ENCODE data around the gene RSAD1.
A peak's percentile ranks its signal among the peaks of the same experiment; 100 is the strongest.
"Not testable (repeated sequence)": the region's sequence is repeated elsewhere in the genome, so short reads cannot be mapped to it uniquely, and the experiment has no call there.

Gene RSAD1

GRCh38 chr17:50472286-50472685 is 6.4 kb upstream of the RSAD1 start:
- DNase-seq (ENCODE audit: low read depth in 4 of 4, low spot score in 1 of 4) = no peak

GRCh38 chr17:50472761-50473161 is 5.9 kb upstream of the RSAD1 start:
- DNase-seq (ENCODE audit: low read depth in 4 of 4, low spot score in 1 of 4) = not testable (repeated sequence)

GRCh38 chr17:50473901-50474300 is 4.8 kb upstream of the RSAD1 start:
- DNase-seq (ENCODE audit: low read depth in 4 of 4, low spot score in 1 of 4) = no peak

- no peak for DNase-seq (ENCODE audit: low read depth in 4 of 4, low spot score in 1 of 4)
Observed at GRCh38 chr17:50474523-50474922, 4.1 kb upstream of the RSAD1 start.

GRCh38 chr17:50475362-50475761 is 3.3 kb upstream of the RSAD1 start:
- DNase-seq (ENCODE audit: low read depth in 4 of 4, low spot score in 1 of 4) = no peak

GRCh38 chr17:50475775-50476544 is 2.7 kb upstream of the RSAD1 start:
- not testable (repeated sequence) for DNase-seq (ENCODE audit: low read depth in 4 of 4, low spot score in 1 of 4)

- DNase-seq (ENCODE audit: low read depth in 4 of 4, low spot score in 1 of 4) = no peak
Observed at GRCh38 chr17:50476545-50477315, 1.9 kb upstream of the RSAD1 start.

GRCh38 chr17:50477976-50478375 is 684 bp upstream of the RSAD1 start:
- DNase-seq (ENCODE audit: low read depth in 4 of 4, low spot score in 1 of 4) = no peak

- DNase-seq (ENCODE audit: low read depth in 4 of 4, low spot score in 1 of 4) = peak; percentile 26 to 60 (median 44)
Observed at GRCh38 chr17:50479522-50480141, 972 bp downstream of the RSAD1 start.

GRCh38 chr17:50480142-50480764 is 1.6 kb downstream of the RSAD1 start:
- no peak for DNase-seq (ENCODE audit: low read depth in 4 of 4, low spot score in 1 of 4)

GRCh38 chr17:50480854-50481490 is 2.3 kb downstream of the RSAD1 start:
- no peak for DNase-seq (ENCODE audit: low read depth in 4 of 4, low spot score in 1 of 4)

- DNase-seq (ENCODE audit: low read depth in 4 of 4, low spot score in 1 of 4) = no peak
Observed at GRCh38 chr17:50481648-50482047, 3.0 kb downstream of the RSAD1 start.

- no peak for DNase-seq (ENCODE audit: low read depth in 4 of 4, low spot score in 1 of 4)
Observed at GRCh38 chr17:50482110-50482509, 3.5 kb downstream of the RSAD1 start.

- peak; percentile 49 to 65 (median 52) for DNase-seq (ENCODE audit: low read depth in 4 of 4, low spot score in 1 of 4)
Observed at GRCh38 chr17:50482516-50482915, 3.9 kb downstream of the RSAD1 start.

GRCh38 chr17:50483266-50483665 is 4.6 kb downstream of the RSAD1 start:
- DNase-seq (ENCODE audit: low read depth in 4 of 4, low spot score in 1 of 4) = no peak

- DNase-seq (ENCODE audit: low read depth in 4 of 4, low spot score in 1 of 4) = no peak
Observed at GRCh38 chr17:50484386-50485155, 5.9 kb downstream of the RSAD1 start.

- DNase-seq (ENCODE audit: low read depth in 4 of 4, low spot score in 1 of 4) = no peak
Observed at GRCh38 chr17:50487213-50488096, 8.8 kb downstream of the RSAD1 start.

GRCh38 chr17:50488880-50489279 is 10.2 kb downstream of the RSAD1 start:
- DNase-seq (ENCODE audit: low read depth in 4 of 4, low spot score in 1 of 4) = no peak

- DNase-seq (ENCODE audit: low read depth in 4 of 4, low spot score in 1 of 4) = no peak
Observed at GRCh38 chr17:50491505-50491904, 12.8 kb downstream of the RSAD1 start.

All from stimulated activated CD4-positive, alpha-beta T cell treated with anti-CD3 and anti-CD28 coated beads, Interleukin-1b, Interleukin-23, amount 100 ng/mL, for 24 hours (primary cell).